Neural crest cell (in vitro differentiated cells): ENCODE results near the gene IMPDH2. TPM values are rescaled to one million over a fixed set of nuclear protein-coding genes. Genes with fewer than 3 reads are reported as not detected.

Experiments used
- DNase-seq: peaks from one replicate; pipeline ENCODE4 v3.0.0; 2021; ENCODE audit warnings: low read depth, mixed read lengths, low spot score
- H3K27ac Mint-ChIP-seq: one replicate; pipeline ENCODE4 v1.8.0; 2021; ENCODE audit warnings: mild to moderate bottlenecking, mixed read lengths; ENCODE audit not compliant: unreplicated experiment
- H3K27me3 Mint-ChIP-seq: 2 replicates; pipeline ENCODE4 v1.8.0; 2021; ENCODE audit warnings: low read depth, mild to moderate bottlenecking, mixed read lengths
- H3K36me3 Mint-ChIP-seq: 2 replicates; pipeline ENCODE4 v1.8.0; 2021; ENCODE audit warnings: low read depth, mild to moderate bottlenecking, mixed read lengths
- H3K4me1 Mint-ChIP-seq: 2 replicates; pipeline ENCODE4 v1.8.0; 2021; ENCODE audit warnings: mixed read lengths
- H3K4me3 Mint-ChIP-seq: one replicate; pipeline ENCODE4 v1.8.0; 2021; ENCODE audit warnings: mild to moderate bottlenecking, mixed read lengths
- H3K9me3 Mint-ChIP-seq: 2 replicates; pipeline ENCODE4 v1.8.0; 2021; ENCODE audit warnings: mixed read lengths
- total RNA-seq: library from RNA; stranded (reverse); gene quantifications from 2 replicates; pipeline ENCODE4 v1.2.1, GENCODE V29; 2021
- TF ChIP-seq, protein P1 (sequence below): fragments of 200-600 bp; sonication (generic); conservative IDR thresholded peaks from 2 replicates; pipeline ENCODE4 v1.5.0; 2021; ENCODE audit warnings: antibody characterized with exemption, mild to moderate bottlenecking

The IMPDH2 gene
- total RNA-seq, 1 donor from 2014 or later, result 259 TPM

DNA sequence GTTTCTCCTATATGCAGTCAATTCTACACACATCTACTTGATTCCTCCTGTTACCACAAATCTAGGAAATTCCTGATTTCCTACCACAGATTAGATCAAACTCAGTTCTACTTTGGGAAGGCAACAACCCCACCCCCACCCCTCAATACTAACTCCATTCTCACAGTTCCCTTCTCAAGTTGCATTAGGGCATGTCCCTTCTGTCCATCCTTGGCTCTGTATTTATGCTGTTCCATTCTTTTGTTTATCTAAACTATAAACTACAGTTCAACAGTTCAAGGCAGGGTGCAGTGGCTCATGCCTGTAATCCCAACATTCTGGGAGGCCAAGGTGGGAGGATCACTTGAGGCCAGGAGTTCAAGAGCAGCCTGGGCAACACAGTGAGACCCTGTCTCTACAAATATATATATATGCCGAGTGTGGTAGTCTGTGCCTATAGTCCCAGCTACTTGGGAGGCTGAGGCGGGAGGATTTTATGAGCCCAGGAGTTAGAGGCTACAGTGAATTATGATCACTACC lies 25.2 kb upstream of the IMPDH2 start:
- DNase-seq, result no peak
- H3K4me3 Mint-ChIP-seq, result no peak overlapping the region
- H3K9me3 Mint-ChIP-seq, result no peaks in the 10 kb centered on the region
- H3K27ac Mint-ChIP-seq, result no peak overlapping the region
- H3K27me3 Mint-ChIP-seq, result no peaks in the 10 kb centered on the region
- TF ChIP-seq, protein P1, sequence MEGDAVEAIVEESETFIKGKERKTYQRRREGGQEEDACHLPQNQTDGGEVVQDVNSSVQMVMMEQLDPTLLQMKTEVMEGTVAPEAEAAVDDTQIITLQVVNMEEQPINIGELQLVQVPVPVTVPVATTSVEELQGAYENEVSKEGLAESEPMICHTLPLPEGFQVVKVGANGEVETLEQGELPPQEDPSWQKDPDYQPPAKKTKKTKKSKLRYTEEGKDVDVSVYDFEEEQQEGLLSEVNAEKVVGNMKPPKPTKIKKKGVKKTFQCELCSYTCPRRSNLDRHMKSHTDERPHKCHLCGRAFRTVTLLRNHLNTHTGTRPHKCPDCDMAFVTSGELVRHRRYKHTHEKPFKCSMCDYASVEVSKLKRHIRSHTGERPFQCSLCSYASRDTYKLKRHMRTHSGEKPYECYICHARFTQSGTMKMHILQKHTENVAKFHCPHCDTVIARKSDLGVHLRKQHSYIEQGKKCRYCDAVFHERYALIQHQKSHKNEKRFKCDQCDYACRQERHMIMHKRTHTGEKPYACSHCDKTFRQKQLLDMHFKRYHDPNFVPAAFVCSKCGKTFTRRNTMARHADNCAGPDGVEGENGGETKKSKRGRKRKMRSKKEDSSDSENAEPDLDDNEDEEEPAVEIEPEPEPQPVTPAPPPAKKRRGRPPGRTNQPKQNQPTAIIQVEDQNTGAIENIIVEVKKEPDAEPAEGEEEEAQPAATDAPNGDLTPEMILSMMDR, result no peak
- H3K4me1 Mint-ChIP-seq, result no peaks in the 10 kb centered on the region
- peaks cover 36% of the 10 kb centered on the region for H3K36me3 Mint-ChIP-seq

DNA sequence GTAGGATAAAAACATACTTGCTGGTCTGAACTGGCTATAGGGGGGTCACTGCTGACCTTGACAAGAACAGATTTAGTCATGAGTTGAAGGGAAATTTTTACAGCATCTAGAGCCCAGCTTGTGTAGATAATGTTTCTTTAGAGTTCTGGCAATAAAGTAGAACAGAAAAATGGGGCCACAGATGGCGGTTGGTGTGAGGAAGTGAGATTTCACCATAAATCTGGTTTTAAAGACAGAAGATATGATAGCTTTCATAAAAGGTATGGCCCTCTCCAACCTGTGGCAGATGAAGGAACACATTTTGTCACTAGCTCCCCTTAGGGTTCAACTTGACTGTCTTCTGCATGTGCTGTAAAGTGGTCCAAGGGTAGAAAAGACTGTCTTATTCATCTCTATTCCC lies 24.3 kb upstream of the IMPDH2 start:
- Mint-ChIP-seq H3K27ac (no peak overlapping the region), H3K4me1 (no peaks in the 10 kb centered on the region), H3K9me3 (no peaks in the 10 kb centered on the region), H3K27me3 (no peaks in the 10 kb centered on the region), H3K36me3 (peaks cover 36% of the 10 kb centered on the region), H3K4me3 (no peak overlapping the region)
- no peak for DNase-seq
- TF ChIP-seq, protein P1, result no peak

DNA sequence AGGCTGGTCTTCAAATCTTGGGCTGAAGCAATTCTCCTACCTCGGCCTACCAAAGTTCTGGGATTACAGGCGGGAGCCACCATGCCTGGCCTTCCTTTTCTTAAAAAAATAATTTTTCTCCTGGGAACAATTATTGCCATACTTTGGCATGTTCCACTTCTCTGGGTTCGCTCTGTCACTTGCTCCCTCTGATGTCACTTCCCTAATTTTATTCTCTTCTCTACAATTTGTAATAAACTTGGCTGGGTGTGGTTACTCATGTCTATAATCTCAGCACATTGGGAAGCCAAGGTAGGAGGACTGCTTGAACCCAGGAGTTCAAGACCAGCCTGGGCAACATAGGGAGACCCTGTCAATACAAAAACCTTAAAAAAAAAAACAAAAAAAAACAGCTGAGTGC lies 6.1 kb upstream of the IMPDH2 start:
- no peaks in the 10 kb centered on the region for H3K9me3 Mint-ChIP-seq
- no peak for DNase-seq
- no peaks in the 10 kb centered on the region for H3K4me1 Mint-ChIP-seq
- peaks cover 9% of the 10 kb centered on the region for H3K36me3 Mint-ChIP-seq
- H3K4me3 Mint-ChIP-seq, result no peak overlapping the region
- TF ChIP-seq, protein P1, result no peak
- H3K27ac Mint-ChIP-seq, result no peak overlapping the region
- no peaks in the 10 kb centered on the region for H3K27me3 Mint-ChIP-seq

DNA sequence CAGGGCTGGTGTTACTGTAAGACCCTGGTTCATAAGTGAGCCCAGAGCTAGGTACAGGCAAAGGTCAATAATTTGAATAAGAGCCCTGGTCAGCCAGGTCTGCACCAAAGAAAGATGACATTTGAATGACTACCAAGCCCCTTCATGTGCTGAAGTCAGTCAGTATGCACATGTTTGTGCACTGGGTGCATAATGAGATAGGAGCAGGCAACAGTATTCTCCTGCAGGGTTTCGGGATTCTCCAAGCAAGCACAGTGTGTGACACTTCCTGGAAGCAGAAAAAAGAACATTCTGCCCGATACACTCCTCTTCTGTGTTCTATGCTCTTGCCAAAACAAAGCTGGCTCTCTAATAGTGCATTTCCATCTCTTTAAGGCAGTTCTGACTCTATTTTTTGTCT lies 5.5 kb upstream of the IMPDH2 start:
- no peaks in the 10 kb centered on the region for H3K27me3 Mint-ChIP-seq
- DNase-seq, result no peak
- no peak overlapping the region for H3K4me3 Mint-ChIP-seq
- H3K4me1 Mint-ChIP-seq, result peaks cover under 1% of the 10 kb centered on the region
- H3K36me3 Mint-ChIP-seq, result peaks cover 9% of the 10 kb centered on the region
- H3K27ac Mint-ChIP-seq, result no peak overlapping the region
- TF ChIP-seq, protein P1, result no peak
- H3K9me3 Mint-ChIP-seq, result no peaks in the 10 kb centered on the region

DNA sequence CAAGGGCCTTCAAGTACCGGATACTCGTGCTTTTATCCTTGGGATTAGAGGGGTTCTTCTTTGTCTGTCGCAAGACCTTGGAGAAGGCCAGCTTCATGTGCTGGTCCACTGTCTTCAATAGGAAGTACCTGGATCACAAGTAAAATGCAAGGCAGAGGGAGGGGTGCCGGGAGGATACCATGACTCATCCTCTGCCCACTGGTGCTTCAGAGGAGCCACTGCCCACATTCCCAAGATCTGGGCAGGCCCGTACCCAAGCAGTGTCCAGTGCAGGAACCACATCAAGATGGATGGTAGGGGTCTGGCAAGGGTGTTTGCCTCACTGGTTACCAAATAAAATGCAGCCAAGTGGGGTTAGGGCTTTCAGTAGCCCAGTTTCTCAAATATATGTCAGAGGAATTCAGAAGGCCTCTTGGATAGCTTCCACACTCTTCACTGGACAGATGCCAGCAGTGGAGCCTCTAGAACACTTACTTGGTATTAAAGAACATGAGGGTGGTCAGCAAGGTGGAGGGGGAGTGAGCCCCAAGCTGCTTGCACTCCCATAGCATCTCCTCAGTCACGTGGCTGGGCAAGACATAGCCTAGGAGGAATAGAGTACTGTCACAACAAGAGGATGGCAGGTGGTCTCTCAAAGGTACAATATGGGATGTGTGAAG lies 3.6 kb upstream of the IMPDH2 start:
- no peak overlapping the region for H3K27ac Mint-ChIP-seq
- TF ChIP-seq, protein P1, result no peak
- peaks cover 7% of the 10 kb centered on the region for H3K27me3 Mint-ChIP-seq
- no peaks in the 10 kb centered on the region for H3K9me3 Mint-ChIP-seq
- DNase-seq, result no peak
- H3K4me1 Mint-ChIP-seq, result peaks cover 18% of the 10 kb centered on the region
- H3K36me3 Mint-ChIP-seq, result peaks cover 19% of the 10 kb centered on the region
- no peak overlapping the region for H3K4me3 Mint-ChIP-seq
